Measurements from ENCODE around the gene TXNRD2. TPM values are rescaled to one million over a fixed set of nuclear protein-coding genes. Genes with fewer than 3 reads are reported as not detected.
A peak's percentile ranks its signal among the peaks of the same experiment; 100 is the strongest.
"Not testable (repeated sequence)": the region's sequence is repeated elsewhere in the genome, so short reads cannot be mapped to it uniquely, and the experiment has no call there.

The TXNRD2 gene
- total and polyA plus RNA-seq, 2 donors, result 14.5 to 18.1 TPM

DNA sequence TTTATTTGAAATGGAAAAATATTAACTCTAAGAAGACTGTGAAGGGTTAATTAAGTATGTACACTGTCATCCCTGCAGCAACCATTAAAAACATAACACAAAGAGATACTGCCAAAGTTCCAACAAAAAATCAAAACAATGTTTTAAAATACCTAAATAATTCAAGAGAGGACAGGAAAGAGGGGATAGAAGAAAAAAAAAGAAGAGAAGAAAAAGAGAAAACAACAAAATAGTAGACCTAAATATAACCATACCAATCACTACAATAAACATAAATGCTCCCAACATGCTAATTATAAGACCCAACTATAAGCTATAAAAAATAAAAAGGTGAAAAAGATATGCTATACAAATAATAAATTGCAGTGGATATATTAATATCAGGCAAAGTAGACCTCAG is 107.0 kb downstream of the TXNRD2 start:
- H3K36me3 ChIP-seq (ENCODE audit: insufficient read depth), result no peaks in the 10 kb centered on the region
- DNase-seq (ENCODE audit: extremely low spot score), result no peak
- no peak overlapping the region for H3K27ac ChIP-seq (ENCODE audit: low read depth)
- no peaks in the 10 kb centered on the region for H3K4me1 ChIP-seq (ENCODE audit: insufficient read depth)
- no peak overlapping the region for H3K4me3 ChIP-seq (ENCODE audit: low read depth, low read length)

DNA sequence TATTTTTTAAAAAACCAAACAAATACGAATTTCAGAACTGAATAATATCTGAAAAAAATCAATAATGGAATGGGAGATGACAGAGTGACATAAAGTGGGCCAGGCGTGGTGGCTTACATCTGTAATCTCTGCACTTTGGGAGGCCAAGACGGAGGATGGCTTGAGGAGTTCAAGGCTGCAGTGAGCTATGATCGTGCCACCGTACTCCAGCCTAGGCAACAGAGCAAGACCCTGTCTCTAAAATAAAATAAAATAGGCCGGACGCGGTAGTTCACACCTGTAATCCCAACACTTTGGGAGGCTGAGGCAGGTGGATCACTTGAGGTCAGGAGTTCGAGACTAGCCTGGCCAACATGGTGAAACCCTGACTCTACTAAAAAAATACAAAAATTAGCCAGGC is 108.3 kb downstream of the TXNRD2 start:
- H3K4me3 ChIP-seq (ENCODE audit: low read depth, low read length); H3K4me1 ChIP-seq (ENCODE audit: insufficient read depth); H3K36me3 ChIP-seq (ENCODE audit: insufficient read depth); H3K27ac ChIP-seq (ENCODE audit: low read depth); DNase-seq (ENCODE audit: extremely low spot score): not testable (repeated sequence)
- WGBS, result 88% methylated on average over 9 of the region's 9 CpGs

DNA sequence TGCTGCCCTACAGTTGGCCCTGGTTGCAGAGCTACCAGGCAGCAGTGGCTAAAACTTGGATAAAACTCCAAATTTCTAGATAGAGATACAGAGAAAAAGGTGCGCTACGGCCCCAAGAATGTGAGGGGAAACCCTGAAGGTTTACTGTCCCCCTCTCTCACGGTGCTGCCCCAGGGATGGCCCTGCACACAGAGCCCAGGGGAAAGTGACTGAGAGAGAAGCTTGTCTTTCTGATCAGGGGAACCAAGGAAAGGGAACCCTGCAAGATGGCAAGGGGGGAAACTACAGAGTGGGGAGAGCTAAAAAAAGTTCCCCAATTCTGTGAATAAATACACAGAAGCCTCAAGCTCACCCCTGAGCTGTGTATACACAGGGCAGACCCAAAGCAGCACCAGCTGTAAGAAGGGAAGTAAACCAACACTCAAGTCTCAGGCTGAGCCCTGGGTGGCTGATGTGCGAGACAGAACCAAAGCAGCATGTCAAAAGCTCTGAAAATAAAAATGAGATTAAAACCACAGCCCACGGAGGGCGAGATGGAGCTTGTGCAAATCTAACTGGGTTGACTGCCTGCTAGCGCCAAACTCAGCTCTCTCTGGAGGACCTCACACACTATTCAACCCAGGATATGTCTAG is 109.0 kb downstream of the TXNRD2 start:
- Histone ChIP-seq H3K4me3 (ENCODE audit: low read depth, low read length) (no peak overlapping the region), H3K27ac (ENCODE audit: low read depth) (no peak overlapping the region)
- 71% methylated on average over 7 of the region's 7 CpGs for WGBS

DNA sequence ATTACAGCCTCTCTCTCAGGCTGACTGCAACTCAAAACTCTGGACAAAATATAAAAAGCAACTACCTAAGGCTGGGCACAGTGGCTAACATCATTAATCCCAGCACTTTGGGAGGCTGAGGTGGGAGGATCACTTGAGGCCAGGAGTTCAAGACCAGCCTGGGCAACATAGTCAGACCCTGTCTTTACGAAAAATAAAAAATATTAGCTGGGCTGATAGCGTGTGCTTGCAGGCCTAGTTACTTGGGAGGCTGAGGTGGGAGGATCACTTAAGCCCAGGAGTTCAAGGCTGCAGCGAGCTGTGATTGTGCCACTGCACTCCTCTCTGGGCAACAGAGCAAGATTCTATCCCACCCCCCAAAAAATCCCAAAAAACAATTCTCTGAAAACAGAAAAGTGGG is 109.6 kb downstream of the TXNRD2 start:
- H3K4me1 ChIP-seq (ENCODE audit: insufficient read depth); H3K27ac ChIP-seq (ENCODE audit: low read depth); H3K4me3 ChIP-seq (ENCODE audit: low read depth, low read length); H3K36me3 ChIP-seq (ENCODE audit: insufficient read depth); DNase-seq (ENCODE audit: extremely low spot score): not testable (repeated sequence)
- WGBS, result 80% methylated on average over 3 of the region's 3 CpGs

More for the DNA sequence above, 109.0 kb downstream of the TXNRD2 start:
- DNase-seq (ENCODE audit: extremely low spot score), result no peak
- Histone ChIP-seq H3K4me1 (ENCODE audit: insufficient read depth) (no peaks in the 10 kb centered on the region), H3K36me3 (ENCODE audit: insufficient read depth) (no peaks in the 10 kb centered on the region)

DNA sequence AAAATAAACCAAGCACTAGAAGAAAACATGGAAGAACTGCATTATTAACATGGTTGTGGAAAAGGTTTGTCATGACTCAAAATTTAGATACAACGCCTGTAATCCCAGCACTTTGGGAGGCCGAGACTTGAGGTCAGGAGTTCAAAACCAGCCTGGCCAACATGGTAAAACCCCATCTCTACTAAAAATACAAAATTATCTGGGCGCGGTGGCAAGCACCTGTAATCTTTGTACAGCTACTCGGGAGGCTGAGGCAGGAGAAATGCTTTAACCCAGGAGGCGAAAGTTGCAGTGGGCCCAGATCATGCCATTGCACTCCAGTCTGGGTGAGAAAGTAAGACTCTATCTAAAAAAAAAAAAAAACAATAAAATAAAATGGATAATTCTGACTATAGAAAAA is 110.6 kb downstream of the TXNRD2 start:
- no peak for DNase-seq (ENCODE audit: extremely low spot score)
- Histone ChIP-seq H3K4me1 (ENCODE audit: insufficient read depth) (no peaks in the 10 kb centered on the region), H3K4me3 (ENCODE audit: low read depth, low read length) (no peak overlapping the region), H3K27ac (ENCODE audit: low read depth) (no peak overlapping the region), H3K36me3 (ENCODE audit: insufficient read depth) (no peaks in the 10 kb centered on the region)
- 98% methylated on average over 6 of the region's 6 CpGs for WGBS

DNA sequence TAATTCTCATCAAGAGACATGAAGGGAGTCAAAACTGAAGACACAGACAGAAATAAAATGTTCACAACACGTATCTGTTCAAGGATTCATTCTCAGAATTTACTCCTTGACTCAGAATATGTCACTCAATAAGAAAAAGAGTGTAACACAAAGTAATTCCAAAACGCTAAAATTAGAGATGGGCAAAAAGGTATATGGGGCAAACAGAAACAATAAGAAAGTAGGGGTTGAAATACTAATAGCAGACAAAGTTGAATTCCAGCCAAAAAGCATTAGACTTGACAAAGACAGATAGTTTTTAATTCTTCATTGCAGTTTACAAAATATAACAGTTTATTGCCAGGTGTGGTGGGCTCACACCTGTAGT is 113.6 kb downstream of the TXNRD2 start:
- DNase-seq (ENCODE audit: extremely low spot score), result no peak
- Histone ChIP-seq H3K4me3 (ENCODE audit: low read depth, low read length) (no peak overlapping the region), H3K4me1 (ENCODE audit: insufficient read depth) (no peaks in the 10 kb centered on the region), H3K36me3 (ENCODE audit: insufficient read depth) (no peaks in the 10 kb centered on the region), H3K27ac (ENCODE audit: low read depth) (no peak overlapping the region)
- WGBS, result 83% methylated on average over 2 of the region's 2 CpGs

DNA sequence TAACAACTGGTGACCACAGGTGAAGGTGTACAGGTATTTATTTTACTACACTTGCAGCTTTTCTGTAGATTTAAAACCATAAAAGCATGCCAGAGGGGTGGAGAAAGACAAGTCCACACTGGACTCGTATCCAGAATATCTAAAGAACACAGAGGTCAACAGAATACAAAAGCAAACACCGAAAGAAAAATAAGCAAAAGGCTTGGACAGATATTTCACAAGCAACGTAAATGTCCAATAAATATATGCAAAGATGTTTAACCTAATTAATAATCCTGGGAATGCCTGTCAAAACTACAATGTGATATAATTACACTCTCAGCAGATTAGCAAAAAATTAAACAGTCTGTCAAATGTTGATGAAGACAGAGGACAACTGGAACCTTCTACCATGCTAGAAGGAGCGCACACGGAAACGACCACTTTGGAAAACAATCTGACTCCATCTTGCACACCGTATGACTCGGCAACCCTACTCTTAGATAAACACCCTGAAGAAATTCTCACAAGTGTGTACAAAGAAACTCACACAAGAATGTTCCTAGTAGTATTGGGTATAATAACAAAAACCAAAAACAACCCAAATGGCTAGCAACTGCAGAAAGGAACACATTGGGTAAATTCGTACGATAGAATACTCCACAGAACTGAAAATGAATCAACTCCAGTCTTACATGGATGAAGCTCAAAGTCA is 114.1 kb downstream of the TXNRD2 start:
- Histone ChIP-seq H3K27ac (ENCODE audit: low read depth) (no peak overlapping the region), H3K4me3 (ENCODE audit: low read depth, low read length) (no peak overlapping the region), H3K36me3 (ENCODE audit: insufficient read depth) (no peaks in the 10 kb centered on the region), H3K4me1 (ENCODE audit: insufficient read depth) (no peaks in the 10 kb centered on the region)
- WGBS, result 66% methylated on average over 10 of the region's 10 CpGs
- DNase-seq (ENCODE audit: extremely low spot score), result peak; percentile 39

DNA sequence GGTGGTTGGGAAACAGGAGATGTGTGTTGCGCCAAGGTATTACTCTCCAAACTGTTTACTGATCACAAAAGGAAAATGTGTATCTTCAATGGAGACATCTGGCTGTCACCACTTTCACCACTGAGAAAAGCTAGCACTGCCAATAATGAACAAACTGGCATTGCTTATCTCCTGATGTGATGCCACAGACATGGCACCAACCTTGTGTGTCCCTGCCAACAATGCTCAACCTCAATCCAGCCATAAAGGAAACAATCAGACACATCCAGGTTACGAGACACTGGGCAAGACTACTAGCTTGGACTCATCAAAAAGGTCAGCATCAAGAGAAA is 115.0 kb downstream of the TXNRD2 start:
- H3K4me1 ChIP-seq (ENCODE audit: insufficient read depth), result no peaks in the 10 kb centered on the region
- no peak overlapping the region for H3K4me3 ChIP-seq (ENCODE audit: low read depth, low read length)
- no peaks in the 10 kb centered on the region for H3K36me3 ChIP-seq (ENCODE audit: insufficient read depth)
- 47% methylated on average over 2 of the region's 2 CpGs for WGBS
- DNase-seq (ENCODE audit: extremely low spot score), result no peak
- H3K27ac ChIP-seq (ENCODE audit: low read depth), result no peak overlapping the region

DNA sequence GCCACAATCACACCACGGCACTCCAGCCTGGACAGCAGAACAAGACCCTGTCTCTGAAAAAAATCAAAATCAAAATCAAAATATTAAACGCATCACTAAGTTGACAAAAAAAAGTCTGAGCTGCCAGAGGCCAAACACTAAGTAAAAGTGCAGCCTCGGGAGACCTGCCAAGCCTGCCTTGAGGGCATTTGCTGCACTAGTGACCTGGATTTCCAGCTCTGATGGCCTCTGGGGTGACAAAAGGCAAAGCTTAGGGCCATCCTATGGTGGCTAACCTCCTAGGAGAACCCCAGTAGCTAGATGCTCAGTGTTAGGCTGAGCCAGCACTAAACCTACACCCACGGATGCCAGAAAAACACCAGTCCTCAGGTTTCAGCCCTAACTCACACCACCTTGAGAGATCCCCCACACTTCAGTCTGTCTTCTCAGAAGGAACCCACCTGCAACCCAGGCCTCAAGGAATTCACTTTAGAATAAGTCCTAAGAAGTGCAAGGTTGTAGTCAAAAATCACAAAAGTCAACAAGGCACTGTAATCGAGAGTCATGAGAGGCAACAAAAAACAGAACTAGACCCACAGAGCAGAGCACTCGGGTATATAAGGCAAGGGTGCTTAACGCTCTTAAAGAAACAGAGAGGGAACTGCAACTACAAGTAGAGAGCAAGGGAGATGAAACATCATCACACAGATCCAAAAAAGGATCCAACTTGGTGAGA is 115.6 kb downstream of the TXNRD2 start:
- WGBS, result 90% methylated on average over 7 of the region's 7 CpGs
- no peak overlapping the region for H3K27ac ChIP-seq (ENCODE audit: low read depth)
- no peak for DNase-seq (ENCODE audit: extremely low spot score)

More for the DNA sequence above, 115.6 kb downstream of the TXNRD2 start:
- Histone ChIP-seq H3K4me3 (ENCODE audit: low read depth, low read length) (no peak overlapping the region), H3K4me1 (ENCODE audit: insufficient read depth) (no peaks in the 10 kb centered on the region), H3K36me3 (ENCODE audit: insufficient read depth) (no peaks in the 10 kb centered on the region)

Other genes starting within 250 kb of the TXNRD2 start
- gene SEPTIN5, start 227.3 kb downstream of the TXNRD2 start, total RNA-seq, result 25.6 TPM
- 20.9 TPM for gene SEPTIN5, start 227.3 kb downstream of the TXNRD2 start, polyA plus RNA-seq
- 1.6 TPM for gene GP1BB, start 218.3 kb downstream of the TXNRD2 start, total RNA-seq
- gene GP1BB, start 218.3 kb downstream of the TXNRD2 start, polyA plus RNA-seq, result 2.2 TPM
- gene TBX1, start 181.0 kb downstream of the TXNRD2 start, total RNA-seq, result 1.2 TPM
- gene TBX1, start 181.0 kb downstream of the TXNRD2 start, polyA plus RNA-seq, result 1.4 TPM
- gene GNB1L, start 86.9 kb downstream of the TXNRD2 start, total RNA-seq, result 3.4 TPM
- 8.5 TPM for gene GNB1L, start 86.9 kb downstream of the TXNRD2 start, polyA plus RNA-seq
- 10.3 TPM for gene RTL10, start 86.9 kb downstream of the TXNRD2 start, total RNA-seq
- gene RTL10, start 86.9 kb downstream of the TXNRD2 start, polyA plus RNA-seq, result 6.9 TPM
- 52.7 TPM for gene COMT, start within 50 bp of the TXNRD2 start, total RNA-seq
- 198 TPM for gene COMT, start within 50 bp of the TXNRD2 start, polyA plus RNA-seq
- 15.4 TPM for gene ARVCF, start 75.0 kb upstream of the TXNRD2 start, total RNA-seq
- gene ARVCF, start 75.0 kb upstream of the TXNRD2 start, polyA plus RNA-seq, result 16.0 TPM
- gene TANGO2, start 79.3 kb upstream of the TXNRD2 start, total RNA-seq, result 13.6 TPM
- gene TANGO2, start 79.3 kb upstream of the TXNRD2 start, polyA plus RNA-seq, result 25.5 TPM
- 24.8 TPM for gene DGCR8, start 138.4 kb upstream of the TXNRD2 start, total RNA-seq
- 18.9 TPM for gene DGCR8, start 138.4 kb upstream of the TXNRD2 start, polyA plus RNA-seq
- gene RANBP1, start 174.3 kb upstream of the TXNRD2 start, total RNA-seq, result 97.2 TPM
- 91.8 TPM for gene RANBP1, start 174.3 kb upstream of the TXNRD2 start, polyA plus RNA-seq
- gene TRMT2A, start 175.4 kb upstream of the TXNRD2 start, total RNA-seq, result 23.3 TPM
- 37.9 TPM for gene TRMT2A, start 175.4 kb upstream of the TXNRD2 start, polyA plus RNA-seq
- 3.5 TPM for gene ZDHHC8, start 190.0 kb upstream of the TXNRD2 start, total RNA-seq
- gene ZDHHC8, start 190.0 kb upstream of the TXNRD2 start, polyA plus RNA-seq, result 38.8 TPM
- gene CCDC188, start 209.2 kb upstream of the TXNRD2 start, total RNA-seq, result 0.69 TPM
- gene CCDC188, start 209.2 kb upstream of the TXNRD2 start, polyA plus RNA-seq, result 0.90 TPM